Mesenchymal stem cell (in vitro differentiated cells and primary cell): ENCODE results near the gene GALNT1.

Source experiments
- DNase-seq: peaks from one replicate; pipeline ENCODE4 v3.0.0-alpha.2; 2013
- H2AFZ ChIP-seq: one replicate; pipeline ENCODE4 v1.6.1; 2013; ENCODE audit warnings: low read depth, mild to moderate bottlenecking, control low read depth, inconsistent platforms, low read length, moderate library complexity
- H2AK5ac ChIP-seq: 2 replicates; pipeline ENCODE4 v1.6.1; 2013; ENCODE audit warnings: low read length, moderate library complexity, mild to moderate bottlenecking, inconsistent platforms; ENCODE audit not compliant: severe bottlenecking
- H2BK120ac ChIP-seq: one replicate; pipeline ENCODE4 v1.6.1; 2013; ENCODE audit warnings: low read depth, mild to moderate bottlenecking, inconsistent platforms, low read length, moderate library complexity
- H2BK12ac ChIP-seq, 2 experiments: one replicate each; pipeline ENCODE4 v1.6.1; 2013; ENCODE audit warnings: inconsistent platforms in 2 of 2, low read length in 2 of 2, mild to moderate bottlenecking in 2 of 2, moderate library complexity in 2 of 2, control low read depth in 1 of 2
- H2BK15ac ChIP-seq: one replicate; pipeline ENCODE4 v1.6.1; 2013; ENCODE audit warnings: mild to moderate bottlenecking, low read depth, inconsistent platforms; ENCODE audit not compliant: poor library complexity, severe bottlenecking
- H2BK5ac ChIP-seq: 2 replicates; pipeline ENCODE4 v1.6.1; 2013; ENCODE audit warnings: low read depth, mild to moderate bottlenecking, low read length, control low read depth, inconsistent platforms; ENCODE audit not compliant: poor library complexity, severe bottlenecking
- H3K14ac ChIP-seq, 2 experiments: one replicate each; pipeline ENCODE4 v1.6.1; 2013; ENCODE audit warnings: inconsistent platforms in 2 of 2, low read length in 2 of 2, control low read depth in 1 of 2, mild to moderate bottlenecking in 1 of 2, moderate library complexity in 1 of 2
- H3K18ac ChIP-seq, 2 experiments: one replicate each; pipeline ENCODE4 v1.6.1; 2013; ENCODE audit warnings: inconsistent platforms in 2 of 2, low read length in 2 of 2, control low read depth in 1 of 2, low read depth in 1 of 2, mild to moderate bottlenecking in 1 of 2
- H3K23ac ChIP-seq, 2 experiments: one replicate each; pipeline ENCODE4 v1.6.1; 2013; ENCODE audit warnings: inconsistent platforms in 2 of 2, low read length in 2 of 2, mild to moderate bottlenecking in 2 of 2, moderate library complexity in 2 of 2, control low read depth in 1 of 2
- H3K27ac ChIP-seq: 2 replicates; pipeline ENCODE4 v1.5.1; 2013; ENCODE audit warnings: mild to moderate bottlenecking, moderate library complexity, low read length, control low read depth, inconsistent platforms; ENCODE audit not compliant: poor library complexity, severe bottlenecking
- H3K27me3 ChIP-seq, 2 experiments: 2 replicates each; pipeline versions ENCODE4 v1.6.1 to v1.7.0; 2013; ENCODE audit warnings: low read length in 2 of 2, mild to moderate bottlenecking in 2 of 2, moderate library complexity in 2 of 2, control low read depth in 1 of 2, inconsistent platforms in 1 of 2; ENCODE audit not compliant: control insufficient read depth in 1 of 2, insufficient read depth in 1 of 2
- H3K36me3 ChIP-seq, 2 experiments: 2 replicates each; pipeline versions ENCODE4 v1.6.1 to v1.7.0; 2013; ENCODE audit warnings: low read length in 2 of 2, control low read depth in 1 of 2, inconsistent platforms in 1 of 2, low read depth in 1 of 2, mild to moderate bottlenecking in 1 of 2; ENCODE audit not compliant: insufficient read depth in 2 of 2, control insufficient read depth in 1 of 2
- H3K4ac ChIP-seq, 2 experiments: one replicate each; pipeline ENCODE4 v1.6.1; 2013; ENCODE audit warnings: inconsistent platforms in 2 of 2, low read length in 2 of 2, mild to moderate bottlenecking in 2 of 2, moderate library complexity in 2 of 2, control low read depth in 1 of 2, low read depth in 1 of 2
- H3K4me1 ChIP-seq: 2 replicates; pipeline ENCODE4 v1.6.1; 2013; ENCODE audit warnings: low read depth, low read length, control low read depth; ENCODE audit not compliant: control insufficient read depth, insufficient read depth
- H3K4me2 ChIP-seq: 2 replicates; pipeline ENCODE4 v1.6.1; 2013; ENCODE audit warnings: low read length, mild to moderate bottlenecking, inconsistent platforms; ENCODE audit not compliant: poor library complexity, severe bottlenecking
- H3K4me3 ChIP-seq, 2 experiments: 2 replicates each; pipeline versions ENCODE4 v1.5.1 to v1.7.0; 2013; ENCODE audit warnings: low read length in 2 of 2, mild to moderate bottlenecking in 2 of 2, control low read depth in 1 of 2, low read depth in 1 of 2; ENCODE audit not compliant: insufficient read depth in 1 of 2
- H3K79me1 ChIP-seq: replicated peaks from 2 replicates; pipeline ENCODE4 v1.6.1; 2013; ENCODE audit warnings: mild to moderate bottlenecking, control low read depth, low read length, inconsistent platforms; ENCODE audit not compliant: poor library complexity, severe bottlenecking
- H3K9ac ChIP-seq: 2 replicates; pipeline ENCODE4 v1.7.0; 2013; ENCODE audit warnings: mild to moderate bottlenecking, low read length, moderate library complexity
- H3K9me3 ChIP-seq: 2 replicates; pipeline ENCODE4 v1.7.0; 2013; ENCODE audit warnings: mild to moderate bottlenecking, low read length; ENCODE audit not compliant: control insufficient read depth
- H4K8ac ChIP-seq: one replicate; pipeline ENCODE4 v1.6.1; 2013; ENCODE audit warnings: inconsistent platforms, mild to moderate bottlenecking, low read length, moderate library complexity
- H4K91ac ChIP-seq: one replicate; pipeline ENCODE4 v1.6.1; 2013; ENCODE audit warnings: mild to moderate bottlenecking, low read length, inconsistent platforms
- WGBS: methylation state at CpG from one replicate; pipeline ENCODE4 v1.1.7; 2013; ENCODE audit warnings: mixed read lengths; 5-methylcytosine and 5-hydroxymethylcytosine counted together

The GALNT1 gene

GRCh38 chr18:35641467-35641866, 59.9 kb downstream of the GALNT1 start:
- no peak for DNase-seq
- no peak overlapping the region for H2AFZ ChIP-seq
- H4K8ac ChIP-seq, result no peak overlapping the region
- H3K14ac ChIP-seq, result no peak overlapping the region
- H3K4me2 ChIP-seq, result no peak overlapping the region
- no peak overlapping the region for H3K4ac ChIP-seq
- H3K4me3 ChIP-seq, result no peak overlapping the region
- no peak overlapping the region for H3K9ac ChIP-seq
- WGBS, result no CpG with 5 or more reads among the region's 4 CpGs
- H4K91ac ChIP-seq, result no peak overlapping the region
- H3K27ac ChIP-seq, result no peak overlapping the region
- H2BK15ac ChIP-seq, result no peak overlapping the region
- no peak overlapping the region for H2BK120ac ChIP-seq
- no peak overlapping the region for H3K23ac ChIP-seq
- H3K18ac ChIP-seq, result peak overlapping the region in 1 of 2 experiments; percentile 37
- no peak overlapping the region for H2AK5ac ChIP-seq
- no peak overlapping the region for H2BK5ac ChIP-seq
- no peak overlapping the region for H2BK12ac ChIP-seq
- peaks cover 4 to 9% of the 10 kb centered on the region in 2 experiments for H3K36me3 ChIP-seq
- H3K27me3 ChIP-seq, result no peaks in the 10 kb centered on the region
- H3K4me1 ChIP-seq, result peaks cover 3% of the 10 kb centered on the region
- no peaks in the 10 kb centered on the region for H3K9me3 ChIP-seq
- peaks cover 39% of the 10 kb centered on the region for H3K79me1 ChIP-seq

- 57% methylated on average over 3 of the region's 3 CpGs for WGBS
- no peak overlapping the region for H3K23ac ChIP-seq
Observed at GRCh38 chr18:35641916-35642315, 60.4 kb downstream of the GALNT1 start.

GRCh38 chr18:35642802-35643201, 61.3 kb downstream of the GALNT1 start:
- H3K27ac ChIP-seq, result no peak overlapping the region
- H2AK5ac ChIP-seq, result no peak overlapping the region
- DNase-seq, result peak; percentile 24
- no peak overlapping the region for H4K91ac ChIP-seq
- H3K36me3 ChIP-seq, result peaks cover 7 to 9% of the 10 kb centered on the region in 2 experiments
- peak overlapping the region in 1 of 2 experiments; percentile 6 for H3K23ac ChIP-seq
- 68% methylated on average over 4 of the region's 4 CpGs for WGBS
- no peak overlapping the region for H4K8ac ChIP-seq
- peak overlapping the region in 1 of 2 experiments; percentile 90 for H2BK12ac ChIP-seq
- H3K79me1 ChIP-seq, result peaks cover 33% of the 10 kb centered on the region
- no peak overlapping the region for H2BK15ac ChIP-seq
- H3K27me3 ChIP-seq, result no peaks in the 10 kb centered on the region
- H3K4me1 ChIP-seq, result peaks cover 3% of the 10 kb centered on the region
- no peak overlapping the region for H3K4me3 ChIP-seq
- no peak overlapping the region for H3K9ac ChIP-seq
- H2BK5ac ChIP-seq, result no peak overlapping the region
- H3K9me3 ChIP-seq, result no peaks in the 10 kb centered on the region
- no peak overlapping the region for H2BK120ac ChIP-seq
- H3K4me2 ChIP-seq, result no peak overlapping the region
- peak overlapping the region in 1 of 2 experiments; percentile 4 for H3K18ac ChIP-seq
- H3K4ac ChIP-seq, result no peak overlapping the region
- no peak overlapping the region for H2AFZ ChIP-seq
- peak overlapping the region in 1 of 2 experiments; percentile 73 for H3K14ac ChIP-seq

More at GRCh38 chr18:35641916-35642315, 60.4 kb downstream of the GALNT1 start:
- Histone ChIP-seq H2BK120ac (no peak overlapping the region), H3K36me3 (peaks cover 7 to 9% of the 10 kb centered on the region in 2 experiments), H2BK5ac (no peak overlapping the region), H4K8ac (no peak overlapping the region), H3K4ac (no peak overlapping the region), H3K4me1 (peaks cover 3% of the 10 kb centered on the region), H3K79me1 (peaks cover 40% of the 10 kb centered on the region), H3K27ac (no peak overlapping the region), H3K9ac (no peak overlapping the region), H2BK12ac (no peak overlapping the region), H4K91ac (no peak overlapping the region), H3K9me3 (no peaks in the 10 kb centered on the region), H3K14ac (no peak overlapping the region), H2AK5ac (no peak overlapping the region), H3K4me3 (no peak overlapping the region), H2AFZ (no peak overlapping the region), H3K4me2 (no peak overlapping the region), H3K18ac (no peak overlapping the region), H2BK15ac (no peak overlapping the region), H3K27me3 (no peaks in the 10 kb centered on the region)
- peak; percentile 83 for DNase-seq

- H2BK5ac ChIP-seq, result no peak overlapping the region
- no peak overlapping the region for H3K14ac ChIP-seq
- H4K8ac ChIP-seq, result no peak overlapping the region
- no peak overlapping the region for H3K4me3 ChIP-seq
- no peak for DNase-seq
- H3K18ac ChIP-seq, result no peak overlapping the region
- no peak overlapping the region for H3K4ac ChIP-seq
- peaks cover 24% of the 10 kb centered on the region for H3K79me1 ChIP-seq
- no peak overlapping the region for H2BK15ac ChIP-seq
- H3K23ac ChIP-seq, result no peak overlapping the region
- H2BK12ac ChIP-seq, result no peak overlapping the region
- no peak overlapping the region for H4K91ac ChIP-seq
- no peak overlapping the region for H3K9ac ChIP-seq
- no peak overlapping the region for H2BK120ac ChIP-seq
- no peak overlapping the region for H3K27ac ChIP-seq
- H2AK5ac ChIP-seq, result no peak overlapping the region
- H2AFZ ChIP-seq, result no peak overlapping the region
- H3K4me2 ChIP-seq, result no peak overlapping the region
- H3K27me3 ChIP-seq, result no peaks in the 10 kb centered on the region
- H3K9me3 ChIP-seq, result no peaks in the 10 kb centered on the region
- H3K36me3 ChIP-seq, result peaks cover 5 to 7% of the 10 kb centered on the region in 2 experiments
- H3K4me1 ChIP-seq, result peaks cover 3% of the 10 kb centered on the region
Observed at GRCh38 chr18:35646449-35646848, 64.9 kb downstream of the GALNT1 start.
